NCI-H128 (cell line): Measurements from ENCODE around the gene PPP4R3B.
A peak's percentile ranks its signal among the peaks of the same experiment; 100 is the strongest.

Experiments
- DNase-seq: peaks from one replicate; lab custom pipeline; 2025; ENCODE audit not compliant: unreplicated experiment; lab: John Stamatoyannopoulos, UW

The PPP4R3B gene

DNA sequence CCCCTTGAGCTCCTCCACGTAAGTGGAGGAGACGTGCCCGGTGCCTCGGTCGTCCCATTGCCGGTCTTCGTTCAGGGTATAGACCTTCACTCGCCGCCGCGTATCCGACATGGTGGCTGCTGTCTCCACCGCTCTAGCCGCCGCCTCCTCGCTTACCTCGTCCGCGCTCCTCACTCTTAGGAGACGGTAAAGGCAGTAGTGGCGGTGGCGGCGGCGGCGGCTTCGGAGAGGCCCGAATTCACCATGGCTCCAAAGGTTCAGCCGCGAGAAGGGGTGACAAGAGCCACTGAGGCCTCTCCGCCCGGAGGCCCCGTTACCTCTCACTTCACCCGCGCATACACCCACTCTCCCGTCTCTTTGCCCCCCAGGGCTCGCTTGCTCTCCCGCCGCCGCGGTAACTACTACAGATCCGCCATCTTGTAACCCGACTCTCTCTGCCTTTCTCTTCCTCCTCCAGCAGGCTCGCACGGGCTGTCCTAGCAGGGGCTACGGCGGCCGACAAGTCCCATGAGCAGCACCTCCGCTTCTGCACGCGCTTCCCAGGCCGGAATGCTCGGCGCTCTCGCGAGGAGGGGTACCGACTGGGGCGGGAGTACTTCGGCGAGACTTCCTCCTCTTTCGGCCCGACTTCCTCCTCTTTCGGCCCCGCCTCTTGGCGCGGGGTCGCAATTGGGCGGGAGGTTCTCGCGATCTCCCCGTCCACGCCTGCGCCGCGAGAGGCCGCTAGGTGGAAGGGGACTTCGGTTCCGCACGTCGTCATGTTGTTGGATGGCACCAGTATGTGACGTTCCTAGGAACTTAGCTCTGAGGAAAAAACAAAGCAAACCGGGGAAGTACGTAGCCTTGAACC is at the start of gene PPP4R3B:
PPP4R3B (minus strand) TSS at position 448 of the 850 bp plus-strand sequence; CDS start at position 111, 337 bp downstream.
- peak; percentile 98 for DNase-seq

DNA sequence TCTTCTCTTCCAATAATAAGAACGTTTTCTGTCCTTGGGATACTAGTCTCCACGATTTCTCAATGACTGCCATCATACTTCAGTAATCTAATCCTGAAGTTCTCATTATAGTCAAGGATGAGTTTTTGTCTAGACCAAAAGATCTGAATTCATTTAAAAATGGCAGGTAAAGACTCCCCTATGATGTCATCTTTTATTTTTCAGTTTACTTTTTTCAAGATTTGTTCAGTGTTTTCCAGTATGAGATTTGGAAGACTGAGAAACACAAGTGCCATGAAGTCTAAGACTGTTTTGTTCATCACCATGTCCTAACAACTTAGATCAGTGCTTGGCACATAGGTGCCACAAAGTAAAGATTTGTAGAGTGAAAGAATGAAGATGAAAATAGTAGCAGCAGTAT is 35.8 kb upstream of the PPP4R3B start:
- DNase-seq = no peak

DNA sequence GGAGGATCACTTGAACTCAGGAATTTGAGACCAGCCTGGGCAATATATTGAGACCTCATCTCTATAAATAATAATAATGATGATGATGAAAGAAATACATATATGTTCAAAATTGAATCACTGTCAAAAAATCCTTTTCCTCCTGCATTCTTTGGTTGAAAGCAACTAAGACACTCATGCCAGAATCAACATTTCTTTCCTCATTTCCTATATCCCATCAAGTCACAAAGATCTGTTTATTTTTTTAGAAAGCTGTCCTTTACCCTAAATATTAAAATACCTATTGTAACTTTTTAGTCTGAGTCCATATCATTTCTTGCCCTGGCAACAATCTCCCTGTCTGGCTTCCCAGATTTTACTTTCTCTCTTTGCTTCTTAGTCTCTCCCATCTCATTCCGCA is 31.8 kb upstream of the PPP4R3B start:
- no peak for DNase-seq

DNA sequence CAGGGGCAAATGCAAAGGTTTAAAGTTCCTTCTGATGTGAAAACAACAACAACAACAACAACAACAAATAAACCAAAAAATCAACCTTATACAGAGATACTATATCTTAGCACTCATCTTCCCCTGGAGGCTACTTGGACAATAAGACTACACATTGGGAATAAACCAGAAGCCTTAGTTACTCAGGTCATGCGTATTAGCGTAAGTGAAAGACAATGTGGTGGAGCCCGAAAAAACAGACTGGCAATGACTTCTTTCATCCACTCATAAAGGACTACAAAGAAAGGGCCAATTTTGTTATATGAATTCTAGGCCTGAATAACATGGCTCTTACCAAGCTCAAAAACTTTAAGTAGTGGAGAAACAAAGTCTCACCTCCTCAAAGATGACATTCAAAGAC is 19.4 kb upstream of the PPP4R3B start:
- no peak for DNase-seq

- no peak for DNase-seq
Observed at GRCh38 chr2:55628931-55629330, 11.5 kb upstream of the PPP4R3B start.

- no peak for DNase-seq
Observed at GRCh38 chr2:55627915-55628314, 10.5 kb upstream of the PPP4R3B start.

DNA sequence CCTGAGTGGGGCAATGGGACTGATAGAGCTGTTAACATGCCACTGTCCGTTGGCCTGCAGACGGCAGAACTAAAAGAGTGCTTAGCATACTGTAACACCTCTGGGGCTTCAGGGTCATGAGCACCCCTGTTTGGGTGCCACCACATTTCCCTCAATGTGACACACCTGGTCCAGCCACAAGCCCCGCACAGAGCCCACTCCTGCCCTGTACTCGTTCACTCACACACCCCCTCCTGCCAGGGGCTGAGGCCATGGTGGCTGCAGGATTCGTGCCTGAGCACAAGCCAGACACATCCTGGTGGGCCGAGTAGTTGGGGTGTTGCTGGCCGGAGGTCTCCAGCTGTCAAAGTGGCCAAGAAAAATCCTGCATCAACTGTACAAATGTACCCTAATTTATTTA is 4.4 kb upstream of the PPP4R3B start:
- no peak for DNase-seq

- DNase-seq = no peak
Observed at GRCh38 chr2:55620123-55620779, 2.8 kb upstream of the PPP4R3B start.

GRCh38 chr2:55618275-55619055 is 1.0 kb upstream of the PPP4R3B start:
- DNase-seq = no peak

GRCh38 chr2:55618025-55618274 is 528 bp upstream of the PPP4R3B start:
- DNase-seq = no peak

DNA sequence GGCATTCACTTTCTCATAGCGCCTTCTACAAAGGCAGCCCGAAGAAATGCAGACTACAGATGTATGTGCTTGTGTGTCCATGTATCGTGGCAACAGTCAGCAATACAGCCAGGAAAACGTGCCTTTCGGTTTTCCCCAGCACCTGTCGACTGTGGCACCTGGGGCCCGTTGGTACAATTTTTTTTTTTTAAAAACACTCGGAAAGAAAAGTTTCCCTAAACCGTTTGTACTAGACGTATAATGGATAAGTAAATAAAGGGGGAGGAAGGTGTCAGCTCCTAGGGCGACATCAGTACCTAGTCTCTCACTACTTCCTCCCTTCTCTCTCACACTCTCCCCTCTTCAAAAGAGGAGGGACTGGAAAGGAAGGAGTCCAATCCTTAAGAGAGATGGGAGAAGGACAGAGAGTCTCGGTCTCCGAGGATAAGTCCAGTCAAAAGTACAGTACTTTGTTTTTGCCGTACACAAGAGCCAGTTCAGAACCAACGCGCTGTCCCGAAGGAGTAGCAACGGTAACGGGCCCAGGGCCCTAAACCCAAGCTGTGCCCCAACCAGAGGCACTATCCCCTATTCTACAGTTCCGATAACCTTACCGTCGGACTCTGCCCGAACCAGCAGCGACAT is 759 bp downstream of the PPP4R3B start:
- DNase-seq = peak; percentile 11

- no peak for DNase-seq
Observed at GRCh38 chr2:55611997-55612396, 5.4 kb downstream of the PPP4R3B start.

- no peak for DNase-seq
Observed at GRCh38 chr2:55610954-55611743, 6.3 kb downstream of the PPP4R3B start.

- DNase-seq = no peak
Observed at GRCh38 chr2:55609938-55610578, 7.4 kb downstream of the PPP4R3B start.

GRCh38 chr2:55609193-55609794 is 8.1 kb downstream of the PPP4R3B start:
- DNase-seq = no peak

DNA sequence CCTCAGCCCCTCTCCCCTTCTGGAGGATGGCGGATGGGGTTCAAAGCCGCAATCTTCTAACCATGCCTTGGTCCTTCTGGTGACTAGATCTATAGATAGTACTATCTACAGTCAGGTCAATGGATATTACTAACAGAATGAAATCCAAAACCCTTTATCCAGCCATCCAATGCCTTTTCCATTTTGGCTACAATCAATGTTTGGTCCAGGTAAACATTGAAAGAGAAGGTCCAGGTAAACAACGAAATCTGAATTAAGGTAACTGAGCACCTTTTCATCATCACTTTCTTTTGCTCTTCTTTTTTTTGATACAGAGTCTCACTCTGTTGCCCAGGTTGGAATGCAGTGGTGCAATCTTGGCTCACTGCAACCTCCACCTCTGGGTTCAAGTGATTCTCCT is 9.7 kb downstream of the PPP4R3B start:
- no peak for DNase-seq

GRCh38 chr2:55604027-55604565 is 13.3 kb downstream of the PPP4R3B start:
- no peak for DNase-seq

DNA sequence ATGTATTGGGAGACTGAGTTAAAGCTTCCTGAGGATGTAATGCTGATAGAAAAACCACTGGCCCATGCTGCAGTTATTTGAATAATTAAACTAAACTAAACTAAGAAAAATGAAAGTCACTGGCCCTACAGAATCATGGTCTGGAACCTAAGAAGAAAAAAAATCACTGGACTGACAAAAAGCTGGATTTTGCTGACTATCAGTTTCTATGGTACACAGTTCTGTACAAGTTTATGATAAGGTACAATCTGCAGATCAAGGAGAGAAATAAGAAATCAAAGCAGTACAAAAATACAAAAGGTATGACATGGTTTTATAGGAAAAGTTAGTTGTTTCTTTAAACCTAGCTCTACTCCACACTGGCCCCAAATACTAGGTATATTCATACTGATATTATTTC is 15.6 kb downstream of the PPP4R3B start:
- DNase-seq = no peak

DNA sequence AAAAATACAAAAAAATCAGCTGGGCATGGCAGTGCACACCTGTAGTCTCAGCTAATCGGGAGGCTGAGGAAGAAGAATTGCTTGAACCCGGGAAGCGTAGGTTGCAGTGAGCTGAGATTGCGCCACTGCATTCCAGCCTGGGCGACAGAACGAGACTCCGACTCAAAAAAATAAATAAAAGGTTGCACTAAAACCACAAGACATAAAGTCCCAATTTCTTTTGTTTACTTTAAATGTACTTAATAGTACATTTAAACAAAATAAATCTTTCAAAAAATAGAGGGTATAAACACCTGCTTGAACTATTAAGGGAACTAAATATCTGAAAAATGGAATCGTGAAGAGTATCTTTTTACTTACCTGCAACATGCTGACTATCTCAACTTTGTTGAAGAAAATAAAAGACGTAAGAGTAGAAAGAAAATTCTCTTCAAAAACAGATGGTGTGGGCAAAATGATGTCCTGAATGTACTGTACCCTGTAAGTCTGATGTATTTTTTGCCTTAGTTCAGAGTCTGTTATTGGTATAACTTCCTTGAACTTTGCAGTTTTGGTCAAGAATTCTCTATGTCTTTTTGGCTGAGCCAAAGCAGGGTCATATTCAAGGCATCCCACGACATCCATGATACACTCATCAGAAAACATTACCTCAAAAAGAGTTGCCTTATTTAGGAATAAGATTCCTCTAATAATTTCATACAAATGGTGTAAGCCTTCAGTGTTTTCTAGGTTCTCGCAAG is 19.2 kb downstream of the PPP4R3B start:
- DNase-seq = no peak
